NB4 (cell line): Measurements from ENCODE around the gene MAPRE2.

Experiments used
- DNase-seq: peaks from one replicate; pipeline ENCODE4 v3.0.0; 2010; ENCODE audit warnings: low read depth
- H3K4me3 ChIP-seq: one replicate; pipeline ENCODE4 v1.5.1; 2011; ENCODE audit warnings: mild to moderate bottlenecking, low read depth, low read length, moderate library complexity
- MYC ChIP-seq: IDR thresholded peaks from 2 replicates; pipeline ENCODE4 v1.6.1; 2011; ENCODE audit warnings: low read depth, low read length
- POLR2A ChIP-seq: IDR thresholded peaks from 2 replicates; pipeline ENCODE4 v1.6.1; 2011; ENCODE audit warnings: mild to moderate bottlenecking; ENCODE audit not compliant: insufficient read length; ENCODE audit errors: extremely low read depth
- TF ChIP-seq, protein P1 (sequence below): IDR thresholded peaks from 2 replicates; pipeline ENCODE4 v1.6.1; 2011; ENCODE audit warnings: low read depth, low read length
- TF ChIP-seq, protein P2 (sequence below): IDR thresholded peaks from one replicate; pipeline ENCODE4 v1.5.1; 2012; ENCODE audit warnings: low read depth, low read length

MAPRE2 gene

GRCh38 chr18:35028536-35028935 is 12.7 kb upstream of the MAPRE2 start:
- TF ChIP-seq POLR2A, result no peak
- no peak for TF ChIP-seq MYC
- TF ChIP-seq, protein P1, sequence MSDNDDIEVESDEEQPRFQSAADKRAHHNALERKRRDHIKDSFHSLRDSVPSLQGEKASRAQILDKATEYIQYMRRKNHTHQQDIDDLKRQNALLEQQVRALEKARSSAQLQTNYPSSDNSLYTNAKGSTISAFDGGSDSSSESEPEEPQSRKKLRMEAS, result no peak
- TF ChIP-seq, protein P2, sequence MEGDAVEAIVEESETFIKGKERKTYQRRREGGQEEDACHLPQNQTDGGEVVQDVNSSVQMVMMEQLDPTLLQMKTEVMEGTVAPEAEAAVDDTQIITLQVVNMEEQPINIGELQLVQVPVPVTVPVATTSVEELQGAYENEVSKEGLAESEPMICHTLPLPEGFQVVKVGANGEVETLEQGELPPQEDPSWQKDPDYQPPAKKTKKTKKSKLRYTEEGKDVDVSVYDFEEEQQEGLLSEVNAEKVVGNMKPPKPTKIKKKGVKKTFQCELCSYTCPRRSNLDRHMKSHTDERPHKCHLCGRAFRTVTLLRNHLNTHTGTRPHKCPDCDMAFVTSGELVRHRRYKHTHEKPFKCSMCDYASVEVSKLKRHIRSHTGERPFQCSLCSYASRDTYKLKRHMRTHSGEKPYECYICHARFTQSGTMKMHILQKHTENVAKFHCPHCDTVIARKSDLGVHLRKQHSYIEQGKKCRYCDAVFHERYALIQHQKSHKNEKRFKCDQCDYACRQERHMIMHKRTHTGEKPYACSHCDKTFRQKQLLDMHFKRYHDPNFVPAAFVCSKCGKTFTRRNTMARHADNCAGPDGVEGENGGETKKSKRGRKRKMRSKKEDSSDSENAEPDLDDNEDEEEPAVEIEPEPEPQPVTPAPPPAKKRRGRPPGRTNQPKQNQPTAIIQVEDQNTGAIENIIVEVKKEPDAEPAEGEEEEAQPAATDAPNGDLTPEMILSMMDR, result no peak
- H3K4me3 ChIP-seq, result no peak overlapping the region

DNA sequence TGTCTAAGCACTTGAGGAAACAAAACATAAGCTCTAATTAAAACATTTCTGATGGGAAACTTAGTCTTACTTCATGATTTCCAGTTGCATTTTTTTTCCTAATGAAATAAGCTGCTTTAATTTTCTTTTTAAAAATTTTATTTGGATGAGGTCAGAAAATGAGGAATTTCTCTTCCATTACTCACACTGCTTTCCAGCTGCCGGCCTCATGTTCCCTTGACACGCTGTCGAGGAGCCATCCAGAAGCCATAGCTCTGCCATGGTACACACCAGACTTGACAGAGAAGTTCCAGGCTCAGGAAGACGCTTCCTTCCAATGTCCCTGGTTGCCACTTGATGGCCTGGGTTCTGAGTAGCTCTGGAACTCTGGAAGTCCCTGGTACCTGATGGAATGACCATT is 12.1 kb upstream of the MAPRE2 start:
- DNase-seq, result no peak
- no peak overlapping the region for H3K4me3 ChIP-seq
- TF ChIP-seq MYC (no peak), POLR2A (no peak)
- TF ChIP-seq, protein P2, result no peak
- TF ChIP-seq, protein P1, result no peak

More at GRCh38 chr18:35028536-35028935, 12.7 kb upstream of the MAPRE2 start:
- DNase-seq, result no peak

DNA sequence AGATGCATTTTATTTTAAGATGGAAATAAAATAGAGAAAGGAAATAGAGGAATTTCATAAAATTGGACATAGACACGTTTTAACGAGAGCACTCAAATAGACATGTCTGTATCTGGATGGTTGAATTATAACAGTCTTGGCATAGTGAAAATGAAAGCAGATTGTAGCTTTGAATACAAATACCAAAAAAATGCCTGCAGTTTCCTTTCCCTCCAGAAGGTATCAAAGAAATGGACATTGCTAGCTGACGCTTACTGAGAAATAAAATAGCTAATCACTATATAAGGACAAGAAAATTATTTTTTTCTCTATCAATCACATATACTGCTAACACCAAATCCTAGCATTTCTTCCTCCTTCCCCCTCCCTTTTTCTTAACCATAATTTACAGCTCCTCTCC is 11.4 kb upstream of the MAPRE2 start:
- TF ChIP-seq MYC (no peak), POLR2A (no peak)
- TF ChIP-seq, protein P2, result no peak
- TF ChIP-seq, protein P1, result no peak
- no peak for DNase-seq
- H3K4me3 ChIP-seq, result no peak overlapping the region

- no peak for DNase-seq
- TF ChIP-seq POLR2A (no peak), MYC (no peak)
- TF ChIP-seq, protein P1, result no peak
- TF ChIP-seq, protein P2, result no peak
- H3K4me3 ChIP-seq, result no peak overlapping the region
Observed at GRCh38 chr18:35030277-35030989, 10.8 kb upstream of the MAPRE2 start.

GRCh38 chr18:35032113-35032512 is 9.1 kb upstream of the MAPRE2 start:
- H3K4me3 ChIP-seq, result no peak overlapping the region
- TF ChIP-seq, protein P1, result no peak
- TF ChIP-seq, protein P2, result no peak
- no peak for TF ChIP-seq POLR2A
- TF ChIP-seq MYC, result no peak
- DNase-seq, result no peak
